HG02973 (cell line): Measurements from ENCODE around the gene TMCO5A.

Source experiments
- ATAC-seq: cut with Tn5 transposase; IDR thresholded peaks from one replicate; pipeline ENCODE4 v1.9.1; 2021; ENCODE audit warnings: moderate library complexity; ENCODE audit not compliant: unreplicated experiment

The TMCO5A gene

DNA sequence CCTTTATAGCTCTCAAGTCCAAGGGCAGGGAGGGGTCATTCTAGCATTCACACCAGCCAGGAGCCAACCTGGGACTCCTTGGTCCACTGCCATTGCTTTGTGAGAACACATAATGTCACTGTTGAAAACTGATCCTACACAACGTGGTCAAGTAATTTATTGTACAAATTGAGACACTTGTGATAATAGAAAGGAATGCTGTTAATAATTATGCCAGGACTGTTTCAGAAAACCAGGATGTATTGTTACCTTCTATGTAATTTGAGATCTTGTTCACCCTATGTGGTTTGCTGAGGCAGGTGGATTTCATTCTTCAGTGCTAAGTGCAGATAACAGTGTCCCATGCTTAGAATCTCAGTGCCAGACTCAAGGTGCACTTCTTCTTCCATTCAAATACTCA lies 33.3 kb downstream of the TMCO5A start:
- no peak for ATAC-seq

DNA sequence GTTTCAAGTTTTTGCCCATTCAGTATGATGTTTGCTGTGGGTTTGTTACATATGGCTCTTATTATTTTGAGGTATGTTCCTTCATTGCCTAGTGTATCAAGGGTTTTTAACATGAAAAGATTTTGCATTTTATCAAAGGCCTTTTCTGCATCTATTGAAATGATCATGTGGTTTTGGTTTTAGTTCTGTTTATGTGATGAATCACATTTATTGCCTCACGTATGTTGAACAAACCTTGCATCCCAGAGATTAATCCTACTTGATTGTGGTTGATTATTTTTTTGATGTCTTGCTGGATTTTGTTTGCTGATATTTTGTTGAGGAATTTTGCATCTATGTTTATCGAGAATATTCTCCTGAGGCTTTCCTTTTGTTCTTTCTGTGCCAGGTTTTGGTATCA lies 39.4 kb downstream of the TMCO5A start:
- no peak for ATAC-seq

DNA sequence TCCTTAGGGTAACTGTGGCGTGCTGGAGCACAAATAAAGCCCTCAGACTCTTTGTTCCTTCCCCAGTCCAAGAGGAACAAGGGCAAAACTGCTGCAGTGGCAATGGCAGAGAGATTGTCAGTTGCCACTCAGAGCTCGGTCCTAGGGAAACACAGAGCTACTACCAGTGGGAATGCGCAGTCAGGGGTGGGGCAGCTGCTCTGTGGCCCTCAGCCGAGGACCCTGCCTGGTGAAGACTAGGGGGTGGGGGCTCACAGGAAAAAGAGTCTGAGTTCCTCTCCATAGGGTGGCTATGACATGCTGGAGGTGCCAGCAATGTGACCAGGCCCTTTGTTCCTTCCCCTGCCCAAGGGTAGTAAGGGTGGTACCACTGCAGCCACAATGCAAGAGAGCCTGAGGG lies 43.8 kb downstream of the TMCO5A start:
- no peak for ATAC-seq

DNA sequence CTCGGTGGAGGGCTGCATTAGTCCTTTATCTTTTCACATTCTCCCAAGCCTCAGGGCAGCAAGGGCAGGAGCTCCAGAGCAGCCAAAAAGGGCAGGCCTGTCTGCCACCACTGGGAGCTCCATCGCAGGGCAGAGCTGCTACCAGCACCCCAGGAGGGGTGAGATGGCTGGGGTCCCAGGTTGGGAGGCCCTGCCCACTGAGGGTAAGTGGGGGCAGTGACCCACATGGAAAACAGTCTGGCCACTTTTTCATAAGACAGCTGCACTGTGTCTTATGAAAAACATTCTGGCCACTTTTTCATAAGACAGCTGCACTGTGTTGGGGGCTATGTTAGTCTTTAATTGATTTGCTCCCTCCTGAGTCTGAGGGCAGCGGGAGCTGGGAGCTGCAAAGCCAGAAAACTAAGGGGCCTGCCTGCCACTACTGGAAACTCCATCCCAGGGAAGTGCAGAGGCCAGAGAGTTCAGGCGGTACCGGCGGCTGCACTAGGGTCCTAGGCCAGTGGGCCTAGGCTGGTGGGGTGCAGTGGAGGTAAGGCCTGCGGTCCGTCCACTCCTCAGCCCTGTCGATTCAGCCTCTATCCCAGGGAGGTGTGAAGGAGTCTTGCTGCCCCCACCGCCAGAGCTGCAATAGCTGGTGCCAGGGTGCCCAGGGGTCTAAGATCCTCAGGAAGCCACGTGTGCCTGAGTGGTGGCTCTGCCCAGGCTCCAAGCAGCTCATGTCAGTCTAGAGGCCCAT lies 45.4 kb downstream of the TMCO5A start:
- no peak for ATAC-seq

DNA sequence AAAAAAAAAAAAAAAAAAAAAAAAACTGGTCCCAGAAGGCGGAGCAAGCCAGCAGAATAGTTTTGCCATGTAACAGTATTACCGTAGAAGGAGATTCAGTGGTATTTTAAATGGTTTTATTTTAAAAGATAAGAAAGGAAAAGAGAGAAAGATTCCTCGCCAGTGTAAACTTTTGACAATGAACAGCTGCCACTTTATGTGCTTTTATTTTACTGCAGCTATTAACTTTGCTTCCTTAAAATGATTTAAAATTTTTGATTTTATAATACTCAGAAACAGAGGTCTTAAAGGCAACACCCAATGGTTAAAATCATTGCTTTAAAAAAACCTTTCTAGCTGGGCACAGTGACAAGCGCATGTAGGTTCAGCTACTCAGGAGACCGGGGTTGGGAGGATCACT lies 46.8 kb downstream of the TMCO5A start:
- no peak for ATAC-seq

DNA sequence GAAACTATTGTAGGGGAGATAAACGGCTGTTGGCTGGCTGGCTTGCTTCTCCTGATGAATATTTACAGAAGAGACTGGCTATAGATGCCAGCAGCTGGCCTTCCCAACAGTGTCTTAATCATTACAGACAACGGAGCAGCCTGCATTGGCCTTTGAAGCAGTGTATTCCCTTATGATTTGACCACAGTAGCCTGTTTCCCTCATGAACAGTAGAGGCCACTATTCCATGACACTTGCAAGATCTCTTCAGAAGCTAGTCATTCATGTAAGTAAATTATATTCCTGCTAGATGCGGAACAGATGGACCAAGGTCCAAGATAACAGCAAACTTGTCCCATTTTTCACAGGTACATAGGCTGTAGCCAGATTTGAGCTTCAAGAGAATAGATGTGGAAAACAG lies 47.3 kb downstream of the TMCO5A start:
- ATAC-seq = no peak

DNA sequence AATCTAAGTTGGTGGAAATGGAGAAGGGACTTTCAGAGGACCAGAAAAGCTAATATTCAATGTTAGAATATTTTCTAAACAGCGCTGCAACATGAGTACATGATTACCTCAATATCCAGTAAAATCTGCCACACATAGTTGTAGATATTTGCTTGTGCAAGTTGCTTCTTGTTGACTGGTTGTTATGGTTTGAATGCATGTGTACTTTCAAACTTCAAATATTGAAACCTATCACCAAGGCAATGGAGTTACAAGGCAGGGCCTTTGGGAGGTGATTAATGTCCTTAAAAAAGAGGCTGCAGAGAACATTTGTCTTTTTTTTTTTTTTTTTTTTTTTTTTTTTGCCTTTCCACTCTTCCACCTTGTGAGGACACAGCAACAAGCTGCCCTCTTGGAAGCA lies 49.9 kb downstream of the TMCO5A start:
- no peak for ATAC-seq

DNA sequence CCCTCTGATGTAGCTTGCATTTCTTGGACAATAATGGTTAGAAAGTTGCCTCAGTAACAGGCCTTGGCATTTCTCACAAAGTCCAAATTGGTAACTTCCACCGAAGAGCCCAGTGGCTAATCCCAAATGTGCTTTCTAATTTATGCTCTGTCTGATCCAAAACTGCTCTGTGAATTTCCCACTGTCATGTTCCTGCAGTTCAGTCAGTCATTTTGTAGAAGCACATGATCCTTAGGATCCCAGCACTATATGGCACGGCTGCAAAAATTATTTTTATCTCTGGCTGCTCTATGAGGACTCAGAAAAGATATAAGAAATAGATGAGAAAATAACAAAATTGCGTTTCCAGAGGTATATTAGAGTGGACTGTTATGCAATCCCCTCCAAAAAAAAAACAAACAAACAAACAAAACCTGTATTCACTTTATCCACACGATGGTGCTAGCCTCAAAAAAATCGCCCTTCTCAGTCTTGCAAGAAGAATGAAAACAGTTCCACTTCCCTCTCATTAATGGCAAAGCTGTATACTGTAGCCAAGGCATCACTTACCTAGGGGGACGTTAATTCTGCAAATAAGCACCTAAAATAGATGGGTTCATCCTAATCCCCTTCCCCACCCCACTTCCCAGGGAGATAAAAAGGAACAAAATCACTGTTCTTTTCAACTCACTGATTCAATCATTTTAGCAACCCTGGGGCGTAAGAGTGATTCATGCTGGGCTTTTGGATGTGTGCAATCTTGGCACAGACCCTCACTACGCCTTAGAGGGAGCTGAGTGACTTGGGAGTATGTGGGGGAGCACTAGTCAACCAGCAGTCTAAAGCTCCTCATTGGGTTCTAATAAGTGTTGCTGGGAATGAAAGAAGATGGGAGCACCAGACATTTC lies 61.3 kb downstream of the TMCO5A start:
- no peak for ATAC-seq
